Measurements from ENCODE around the gene LYVE1. TPM values are rescaled to one million over a fixed set of nuclear protein-coding genes. Genes with fewer than 3 reads are reported as not detected.
A peak's percentile ranks its signal among the peaks of the same experiment; 100 is the strongest.

LYVE1 gene
- total and polyA plus RNA-seq, 2 of the 13 experiments (the other 11 are each of a cell fraction or from before 2014, with no cell fraction given): 1.2 to 1.4 TPM

GRCh38 chr11:10604340-10604748, 35.9 kb upstream of the LYVE1 start (continued):
- TF ChIP-seq HNF1A (IDR thresholded peaks at IDR 0.05; ENCODE audit: low read depth) (no peak), HNF1A (CRISPR knock-in tag; IDR thresholded peaks at IDR 0.05; ENCODE audit: borderline replicate concordance) (peak; percentile 61; the same call in 1 of the 2 replicates), SYNCRIP (IDR thresholded peaks at IDR 0.05; ENCODE audit: insufficient read depth, low read depth, low read length) (no peak), JUNB (CRISPR knock-in tag; IDR thresholded peaks at IDR 0.05; ENCODE audit: borderline replicate concordance) (no peak), ZNF280D (CRISPR knock-in tag; IDR thresholded peaks at IDR 0.05) (peak; percentile 58; the same call in 1 of the 2 replicates), ZNF605 (CRISPR knock-in tag; IDR thresholded peaks at IDR 0.05) (peak; percentile 75), ERF (CRISPR knock-in tag; IDR thresholded peaks at IDR 0.05) (peak; percentile 57; the same call in 1 of the 2 replicates), SKIL (CRISPR knock-in tag; IDR thresholded peaks at IDR 0.05; ENCODE audit: borderline replicate concordance) (no peak), RBM22 (optimal IDR thresholded peaks at IDR 0.05; ENCODE audit: low read length) (no peak), TBX2 (CRISPR knock-in tag; IDR thresholded peaks at IDR 0.05; ENCODE audit: borderline replicate concordance) (peak; percentile 68; the same call in 1 of the 2 replicates), RARA (CRISPR knock-in tag; IDR thresholded peaks at IDR 0.05) (peak; percentile 72), TFDP1 (CRISPR knock-in tag; IDR thresholded peaks at IDR 0.05; ENCODE audit: borderline replicate concordance) (peak; percentile 56; the same call in 1 of the 2 replicates), BHLHE40 (IDR thresholded peaks at IDR 0.05; ENCODE audit: low read length) (peak; percentile 58), SMARCE1 (IDR thresholded peaks at IDR 0.05; ENCODE audit: borderline replicate concordance) (no peak), ZNF704 (CRISPR knock-in tag; IDR thresholded peaks at IDR 0.05; ENCODE audit: borderline replicate concordance) (no peak), JUND (CRISPR knock-in tag; IDR thresholded peaks at IDR 0.05) (peak; percentile 84)

All from HepG2 (cell line).